Mesenchymal stem cell (in vitro differentiated cells and primary cell): ENCODE measurements around the gene ANP32A.

Source experiments
- DNase-seq: peaks from one replicate; pipeline ENCODE4 v3.0.0-alpha.2; 2013
- H2AFZ ChIP-seq: one replicate; pipeline ENCODE4 v1.6.1; 2013; ENCODE audit warnings: low read depth, mild to moderate bottlenecking, control low read depth, inconsistent platforms, low read length, moderate library complexity
- H2AK5ac ChIP-seq: 2 replicates; pipeline ENCODE4 v1.6.1; 2013; ENCODE audit warnings: low read length, moderate library complexity, mild to moderate bottlenecking, inconsistent platforms; ENCODE audit not compliant: severe bottlenecking
- H2BK120ac ChIP-seq: one replicate; pipeline ENCODE4 v1.6.1; 2013; ENCODE audit warnings: low read depth, mild to moderate bottlenecking, inconsistent platforms, low read length, moderate library complexity
- H2BK12ac ChIP-seq, 2 experiments: one replicate each; pipeline ENCODE4 v1.6.1; 2013; ENCODE audit warnings: inconsistent platforms in 2 of 2, low read length in 2 of 2, mild to moderate bottlenecking in 2 of 2, moderate library complexity in 2 of 2, control low read depth in 1 of 2
- H2BK15ac ChIP-seq: one replicate; pipeline ENCODE4 v1.6.1; 2013; ENCODE audit warnings: mild to moderate bottlenecking, low read depth, inconsistent platforms; ENCODE audit not compliant: poor library complexity, severe bottlenecking
- H2BK5ac ChIP-seq: 2 replicates; pipeline ENCODE4 v1.6.1; 2013; ENCODE audit warnings: low read depth, mild to moderate bottlenecking, low read length, control low read depth, inconsistent platforms; ENCODE audit not compliant: poor library complexity, severe bottlenecking
- H3K14ac ChIP-seq, 2 experiments: one replicate each; pipeline ENCODE4 v1.6.1; 2013; ENCODE audit warnings: inconsistent platforms in 2 of 2, low read length in 2 of 2, control low read depth in 1 of 2, mild to moderate bottlenecking in 1 of 2, moderate library complexity in 1 of 2
- H3K18ac ChIP-seq, 2 experiments: one replicate each; pipeline ENCODE4 v1.6.1; 2013; ENCODE audit warnings: inconsistent platforms in 2 of 2, low read length in 2 of 2, control low read depth in 1 of 2, low read depth in 1 of 2, mild to moderate bottlenecking in 1 of 2
- H3K23ac ChIP-seq, 2 experiments: one replicate each; pipeline ENCODE4 v1.6.1; 2013; ENCODE audit warnings: inconsistent platforms in 2 of 2, low read length in 2 of 2, mild to moderate bottlenecking in 2 of 2, moderate library complexity in 2 of 2, control low read depth in 1 of 2
- H3K27ac ChIP-seq: 2 replicates; pipeline ENCODE4 v1.5.1; 2013; ENCODE audit warnings: mild to moderate bottlenecking, moderate library complexity, low read length, control low read depth, inconsistent platforms; ENCODE audit not compliant: poor library complexity, severe bottlenecking
- H3K27me3 ChIP-seq, 2 experiments: 2 replicates each; pipeline versions ENCODE4 v1.6.1 to v1.7.0; 2013; ENCODE audit warnings: low read length in 2 of 2, mild to moderate bottlenecking in 2 of 2, moderate library complexity in 2 of 2, control low read depth in 1 of 2, inconsistent platforms in 1 of 2; ENCODE audit not compliant: control insufficient read depth in 1 of 2, insufficient read depth in 1 of 2
- H3K36me3 ChIP-seq, 2 experiments: 2 replicates each; pipeline versions ENCODE4 v1.6.1 to v1.7.0; 2013; ENCODE audit warnings: low read length in 2 of 2, control low read depth in 1 of 2, inconsistent platforms in 1 of 2, low read depth in 1 of 2, mild to moderate bottlenecking in 1 of 2; ENCODE audit not compliant: insufficient read depth in 2 of 2, control insufficient read depth in 1 of 2
- H3K4ac ChIP-seq, 2 experiments: one replicate each; pipeline ENCODE4 v1.6.1; 2013; ENCODE audit warnings: inconsistent platforms in 2 of 2, low read length in 2 of 2, mild to moderate bottlenecking in 2 of 2, moderate library complexity in 2 of 2, control low read depth in 1 of 2, low read depth in 1 of 2
- H3K4me1 ChIP-seq: 2 replicates; pipeline ENCODE4 v1.6.1; 2013; ENCODE audit warnings: low read depth, low read length, control low read depth; ENCODE audit not compliant: control insufficient read depth, insufficient read depth
- H3K4me2 ChIP-seq: 2 replicates; pipeline ENCODE4 v1.6.1; 2013; ENCODE audit warnings: low read length, mild to moderate bottlenecking, inconsistent platforms; ENCODE audit not compliant: poor library complexity, severe bottlenecking
- H3K4me3 ChIP-seq, 2 experiments: 2 replicates each; pipeline versions ENCODE4 v1.5.1 to v1.7.0; 2013; ENCODE audit warnings: low read length in 2 of 2, mild to moderate bottlenecking in 2 of 2, control low read depth in 1 of 2, low read depth in 1 of 2; ENCODE audit not compliant: insufficient read depth in 1 of 2
- H3K79me1 ChIP-seq: replicated peaks from 2 replicates; pipeline ENCODE4 v1.6.1; 2013; ENCODE audit warnings: mild to moderate bottlenecking, control low read depth, low read length, inconsistent platforms; ENCODE audit not compliant: poor library complexity, severe bottlenecking
- H3K9ac ChIP-seq: 2 replicates; pipeline ENCODE4 v1.7.0; 2013; ENCODE audit warnings: mild to moderate bottlenecking, low read length, moderate library complexity
- H3K9me3 ChIP-seq: 2 replicates; pipeline ENCODE4 v1.7.0; 2013; ENCODE audit warnings: mild to moderate bottlenecking, low read length; ENCODE audit not compliant: control insufficient read depth
- H4K8ac ChIP-seq: one replicate; pipeline ENCODE4 v1.6.1; 2013; ENCODE audit warnings: inconsistent platforms, mild to moderate bottlenecking, low read length, moderate library complexity
- H4K91ac ChIP-seq: one replicate; pipeline ENCODE4 v1.6.1; 2013; ENCODE audit warnings: mild to moderate bottlenecking, low read length, inconsistent platforms
- WGBS: methylation state at CpG from one replicate; pipeline ENCODE4 v1.1.7; 2013; ENCODE audit warnings: mixed read lengths; 5-methylcytosine and 5-hydroxymethylcytosine counted together

Gene ANP32A

GRCh38 chr15:68814596-68814995 is 6.1 kb downstream of the ANP32A start:
- Histone ChIP-seq H2BK15ac (no peak overlapping the region), H3K4ac (no peak overlapping the region), H3K9ac (no peak overlapping the region), H3K4me1 (peaks cover 7% of the 10 kb centered on the region), H3K4me3 (no peak overlapping the region), H3K36me3 (peaks cover 0 to 2% of the 10 kb centered on the region in 2 experiments), H2BK12ac (no peak overlapping the region), H3K27ac (no peak overlapping the region), H2AK5ac (no peak overlapping the region), H3K14ac (no peak overlapping the region), H3K18ac (no peak overlapping the region), H3K27me3 (no peaks in the 10 kb centered on the region), H4K91ac (no peak overlapping the region), H4K8ac (no peak overlapping the region), H3K9me3 (no peaks in the 10 kb centered on the region), H3K23ac (no peak overlapping the region), H2AFZ (no peak overlapping the region), H3K4me2 (no peak overlapping the region), H3K79me1 (peaks cover 8% of the 10 kb centered on the region), H2BK120ac (no peak overlapping the region), H2BK5ac (no peak overlapping the region)
- DNase-seq: no peak
- WGBS: 91% methylated on average over 6 of the region's 6 CpGs

GRCh38 chr15:68812597-68813431 is 7.9 kb downstream of the ANP32A start:
- no peaks in the 10 kb centered on the region for H3K9me3 ChIP-seq
- no peak overlapping the region for H2BK5ac ChIP-seq
- no peaks in the 10 kb centered on the region for H3K27me3 ChIP-seq
- peaks cover 10% of the 10 kb centered on the region for H3K4me1 ChIP-seq
- peak overlapping the region; percentile 40 for H3K9ac ChIP-seq
- H3K4me2 ChIP-seq: no peak overlapping the region
- no peak overlapping the region for H4K91ac ChIP-seq
- no peak overlapping the region for H3K4ac ChIP-seq
- H2BK12ac ChIP-seq: no peak overlapping the region
- no peak overlapping the region for H3K27ac ChIP-seq
- H3K23ac ChIP-seq: no peak overlapping the region
- no peak overlapping the region for H2AFZ ChIP-seq
- H3K4me3 ChIP-seq: no peak overlapping the region
- no peak overlapping the region for H4K8ac ChIP-seq
- H3K14ac ChIP-seq: no peak overlapping the region
- peak; percentile 29 for DNase-seq
- no peak overlapping the region for H2BK120ac ChIP-seq
- no peak overlapping the region for H2AK5ac ChIP-seq
- no peak overlapping the region for H3K18ac ChIP-seq
- WGBS: 55% methylated on average over 3 of the region's 4 CpGs
- H3K36me3 ChIP-seq: peaks cover 0 to 5% of the 10 kb centered on the region in 2 experiments
- peaks cover 17% of the 10 kb centered on the region for H3K79me1 ChIP-seq
- no peak overlapping the region for H2BK15ac ChIP-seq

- H3K36me3 ChIP-seq: peaks cover 0 to 12% of the 10 kb centered on the region in 2 experiments
- H3K4ac ChIP-seq: no peak overlapping the region
- H3K27ac ChIP-seq: no peak overlapping the region
- H3K79me1 ChIP-seq: peaks cover 21% of the 10 kb centered on the region
- no peak overlapping the region for H2BK15ac ChIP-seq
- no peak overlapping the region for H3K4me2 ChIP-seq
- no peak overlapping the region for H3K18ac ChIP-seq
- H2BK5ac ChIP-seq: no peak overlapping the region
- no peaks in the 10 kb centered on the region for H3K27me3 ChIP-seq
- peaks cover 12% of the 10 kb centered on the region for H3K4me1 ChIP-seq
- 97% methylated on average over 8 of the region's 8 CpGs for WGBS
- DNase-seq: no peak
- no peaks in the 10 kb centered on the region for H3K9me3 ChIP-seq
- no peak overlapping the region for H3K9ac ChIP-seq
- H3K14ac ChIP-seq: no peak overlapping the region
- peak overlapping the region; percentile 53 for H2AK5ac ChIP-seq
- H3K23ac ChIP-seq: no peak overlapping the region
- H2BK12ac ChIP-seq: no peak overlapping the region
- no peak overlapping the region for H2BK120ac ChIP-seq
- no peak overlapping the region for H2AFZ ChIP-seq
- H4K91ac ChIP-seq: peak overlapping the region; percentile 7
- H4K8ac ChIP-seq: no peak overlapping the region
- H3K4me3 ChIP-seq: no peak overlapping the region
Measured at GRCh38 chr15:68812069-68812468, 8.6 kb downstream of the ANP32A start.

GRCh38 chr15:68809517-68809916 is 11.2 kb downstream of the ANP32A start:
- Histone ChIP-seq H3K14ac (no peak overlapping the region), H3K18ac (no peak overlapping the region), H3K4ac (no peak overlapping the region), H3K9me3 (no peaks in the 10 kb centered on the region), H3K79me1 (peaks cover 34% of the 10 kb centered on the region), H3K4me1 (peaks cover 14% of the 10 kb centered on the region), H2BK15ac (no peak overlapping the region), H2BK120ac (no peak overlapping the region), H4K8ac (no peak overlapping the region), H3K23ac (no peak overlapping the region), H2BK5ac (no peak overlapping the region), H2AK5ac (no peak overlapping the region), H3K4me2 (no peak overlapping the region), H4K91ac (no peak overlapping the region), H3K4me3 (no peak overlapping the region), H3K36me3 (peaks cover 2 to 22% of the 10 kb centered on the region in 2 experiments), H3K9ac (no peak overlapping the region), H2BK12ac (no peak overlapping the region), H3K27ac (no peak overlapping the region), H3K27me3 (no peaks in the 10 kb centered on the region), H2AFZ (no peak overlapping the region)
- DNase-seq: no peak
- WGBS: 93% methylated on average over 6 of the region's 9 CpGs
